Astrocyte of the cerebellum (primary cell): ENCODE data around the gene NFKB2.

Experiments used
- DNase-seq: peaks from one replicate; pipeline ENCODE4 v3.0.0-alpha.2; 2011; ENCODE audit warnings: low read depth
- H3K4me3 ChIP-seq: 2 replicates; pipeline ENCODE4 v1.5.1; 2011; ENCODE audit warnings: mild to moderate bottlenecking, low read depth, low read length, moderate library complexity
- CTCF ChIP-seq: IDR thresholded peaks from 2 replicates; pipeline ENCODE4 v1.5.1; 2012; ENCODE audit warnings: low read length, low read depth, moderate library complexity, mild to moderate bottlenecking; ENCODE audit errors: missing control alignments
- in situ Hi-C: cut with HindIII; loops from 2 replicates; pipeline ENCODE4 v1.10.0; 2017; ENCODE audit warnings: low sequenced_read_pairs

NFKB2 gene

GRCh38 chr10:102382871-102383270 lies 12.6 kb upstream of the NFKB2 start:
- in situ Hi-C loops = no loop called here
- no peak for DNase-seq

GRCh38 chr10:102384053-102384452 lies 11.5 kb upstream of the NFKB2 start:
- H3K4me3 ChIP-seq = no peak overlapping the region
- in situ Hi-C loops = no loop called here

More at GRCh38 chr10:102382871-102383270, 12.6 kb upstream of the NFKB2 start:
- H3K4me3 ChIP-seq = no peak overlapping the region
- TF ChIP-seq CTCF = no peak

GRCh38 chr10:102384606-102385429 lies 10.7 kb upstream of the NFKB2 start:
- no peak for DNase-seq
- in situ Hi-C loops = no loop called here

More at GRCh38 chr10:102384053-102384452, 11.5 kb upstream of the NFKB2 start:
- DNase-seq = no peak
- peak; percentile 12 for TF ChIP-seq CTCF

GRCh38 chr10:102389894-102390293 lies 5.6 kb upstream of the NFKB2 start:
- H3K4me3 ChIP-seq = no peak overlapping the region
- in situ Hi-C loops = no loop called here
- DNase-seq = no peak
- TF ChIP-seq CTCF = no peak

More at GRCh38 chr10:102384606-102385429, 10.7 kb upstream of the NFKB2 start:
- no peak overlapping the region for H3K4me3 ChIP-seq
- TF ChIP-seq CTCF = no peak

- TF ChIP-seq CTCF = no peak
- in situ Hi-C loops = no loop called here
- DNase-seq = no peak
- H3K4me3 ChIP-seq = no peak overlapping the region
Measured at GRCh38 chr10:102392306-102392705, 3.2 kb upstream of the NFKB2 start.

- peak; percentile 92 for TF ChIP-seq CTCF
- peak overlapping the region; percentile 59 for H3K4me3 ChIP-seq
- in situ Hi-C loops = no loop called here
Measured at GRCh38 chr10:102393411-102394078, 2.0 kb upstream of the NFKB2 start.

More at GRCh38 chr10:102393411-102394078, 2.0 kb upstream of the NFKB2 start:
- no peak for DNase-seq
